GM20431 (cell line): ENCODE measurements around the gene AP5S1.
"Not testable (repeated sequence)": the region's sequence is repeated elsewhere in the genome, so short reads cannot be mapped to it uniquely, and the experiment has no call there.

Experiments
- in situ Hi-C: fragments of 300-500 bp; cut with MseI, MboI; formaldehyde crosslinking; loops from one replicate; pipeline ENCODE4 v1.15.0; 2020; ENCODE audit warnings: low sequenced_read_pairs; ENCODE audit not compliant: unreplicated experiment

The AP5S1 gene

GRCh38 chr20:3839328-3839727, 19.0 kb downstream of the AP5S1 start:
- in situ Hi-C loops = no loop called here

GRCh38 chr20:3840201-3840600, 19.9 kb downstream of the AP5S1 start:
- in situ Hi-C loops = not testable (repeated sequence)

GRCh38 chr20:3842348-3842930, 22.1 kb downstream of the AP5S1 start:
- in situ Hi-C loops = no loop called here

- in situ Hi-C loops = no loop called here
Observed at GRCh38 chr20:3843490-3843889, 23.1 kb downstream of the AP5S1 start.

GRCh38 chr20:3843990-3844619, 23.8 kb downstream of the AP5S1 start:
- in situ Hi-C loops = not testable (repeated sequence)

- in situ Hi-C loops = no loop called here
Observed at GRCh38 chr20:3846378-3846739, 26.0 kb downstream of the AP5S1 start.

- in situ Hi-C loops = no loop called here
Observed at GRCh38 chr20:3846740-3847428, 26.5 kb downstream of the AP5S1 start, which contains the start of gene MAVS. Gene MAVS (plus strand): TSS chr20:3846834. CDS start chr20:3854625, 7,791 bp downstream.

GRCh38 chr20:3847429-3847940, 27.1 kb downstream of the AP5S1 start:
- in situ Hi-C loops = no loop called here

- in situ Hi-C loops = no loop called here
Observed at GRCh38 chr20:3848565-3848964, 28.2 kb downstream of the AP5S1 start.

- in situ Hi-C loops = no loop called here
Observed at GRCh38 chr20:3854462-3854871, 34.1 kb downstream of the AP5S1 start.

- in situ Hi-C loops = no loop called here
Observed at GRCh38 chr20:3857405-3857804, 37.1 kb downstream of the AP5S1 start.

- in situ Hi-C loops = no loop called here
Observed at GRCh38 chr20:3858689-3859088, 38.3 kb downstream of the AP5S1 start.

GRCh38 chr20:3861191-3861590, 40.8 kb downstream of the AP5S1 start:
- in situ Hi-C loops = no loop called here

GRCh38 chr20:3862333-3862732, 42.0 kb downstream of the AP5S1 start:
- in situ Hi-C loops = no loop called here

- in situ Hi-C loops = no loop called here
Observed at GRCh38 chr20:3863317-3863716, 43.0 kb downstream of the AP5S1 start.

- in situ Hi-C loops = no loop called here
Observed at GRCh38 chr20:3864518-3864917, 44.2 kb downstream of the AP5S1 start.

- in situ Hi-C loops = no loop called here
Observed at GRCh38 chr20:3865152-3865886, 45.0 kb downstream of the AP5S1 start.

- in situ Hi-C loops = no loop called here
Observed at GRCh38 chr20:3865887-3866407, 45.6 kb downstream of the AP5S1 start.

- in situ Hi-C loops = no loop called here
Observed at GRCh38 chr20:3866464-3866863, 46.1 kb downstream of the AP5S1 start.

GRCh38 chr20:3867802-3868201, 47.5 kb downstream of the AP5S1 start:
- in situ Hi-C loops = no loop called here
